Esophagus squamous epithelium (tissue), 4 donors: ENCODE results near the gene MDFIC.

Source experiments
- CTCF ChIP-seq, 6 experiments: fragments of 450-650 bp in 4 of 6; fragments of 200-600 bp in 2 of 6; sonication (generic) in 2 of 6; IDR thresholded peaks; one replicate each; pipeline ENCODE4 v1.5.1; 2016 to 2019; ENCODE audit warnings: antibody characterized with exemption in 6 of 6, mild to moderate bottlenecking in 4 of 6, moderate library complexity in 4 of 6
- POLR2A ChIP-seq, 4 donors: fragments of 450-650 bp; IDR thresholded peaks; one replicate each; pipeline ENCODE4 v1.6.1; 2017; ENCODE audit warnings: antibody characterized with exemption in 4 of 4, mild to moderate bottlenecking in 4 of 4, moderate library complexity in 3 of 4

GRCh38 chr7:114981323-114981722 is 59.4 kb downstream of the MDFIC start:
- no peak for TF ChIP-seq CTCF (IDR thresholded peaks at IDR 0.05)
- no peak for TF ChIP-seq POLR2A (IDR thresholded peaks at IDR 0.05)
